OCI-LY1 (cell line): ENCODE measurements around the gene GPR108.

Experiments
- EZH2 ChIP-seq: fragments of 200-600 bp; sonication (generic), shearing (Covaris generic); IDR thresholded peaks from 2 replicates; pipeline ENCODE4 v1.8.0; 2017; ENCODE audit warnings: borderline replicate concordance, mixed run types, mild to moderate bottlenecking, antibody characterized with exemption, low read length, moderate library complexity, mixed read lengths
- TF ChIP-seq, protein P1 (sequence below): fragments of 200-600 bp; sonication (generic), shearing (Covaris generic); IDR thresholded peaks from 2 replicates; pipeline ENCODE4 v1.5.1; 2017; ENCODE audit warnings: mild to moderate bottlenecking, antibody characterized with exemption, low read length, moderate library complexity, mixed read lengths

DNA sequence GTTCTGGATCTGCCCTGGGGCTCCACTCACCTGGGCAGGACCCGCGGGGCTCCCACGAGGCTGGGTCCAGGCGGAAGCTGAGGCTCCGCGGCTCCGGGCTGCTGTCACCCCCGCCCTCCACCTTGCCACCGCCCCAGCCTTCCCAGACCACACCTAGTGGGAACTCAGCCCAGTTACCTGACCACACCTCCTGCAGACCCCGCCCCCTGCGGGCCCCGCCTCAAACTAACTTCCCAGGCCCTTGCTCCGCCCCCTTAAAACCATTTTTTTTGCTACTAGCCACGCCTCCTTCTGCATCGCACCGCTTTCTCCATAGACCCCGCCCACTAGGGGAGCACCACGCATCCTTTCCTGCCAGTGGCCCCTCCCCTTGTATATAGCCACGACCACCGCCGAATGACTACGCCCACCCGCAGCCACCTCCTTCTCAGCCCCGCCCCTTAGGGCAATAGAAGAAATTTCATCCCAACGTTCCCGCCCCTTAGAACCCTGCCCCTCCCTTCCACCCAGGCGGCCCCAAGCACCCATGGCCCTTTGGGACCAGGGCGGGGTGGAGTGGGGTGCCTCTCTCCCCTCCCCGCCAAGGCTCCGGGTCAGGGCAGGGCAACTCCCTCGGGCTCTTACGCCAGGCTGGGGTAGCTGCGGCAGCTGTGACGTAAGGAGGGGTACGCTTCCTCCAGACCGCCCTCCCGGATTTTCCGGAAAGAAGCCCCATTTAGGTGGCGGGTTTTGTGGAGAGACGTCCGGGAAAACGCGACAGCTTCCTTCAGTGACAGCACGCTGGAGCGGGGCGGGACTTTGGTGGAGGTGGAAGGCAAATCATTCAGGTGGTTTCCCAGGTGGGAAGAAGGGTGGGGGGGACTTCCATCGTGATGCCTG is 30.2 kb upstream of the GPR108 start, which contains the start of gene SH2D3A:
- TF ChIP-seq, protein P1, sequence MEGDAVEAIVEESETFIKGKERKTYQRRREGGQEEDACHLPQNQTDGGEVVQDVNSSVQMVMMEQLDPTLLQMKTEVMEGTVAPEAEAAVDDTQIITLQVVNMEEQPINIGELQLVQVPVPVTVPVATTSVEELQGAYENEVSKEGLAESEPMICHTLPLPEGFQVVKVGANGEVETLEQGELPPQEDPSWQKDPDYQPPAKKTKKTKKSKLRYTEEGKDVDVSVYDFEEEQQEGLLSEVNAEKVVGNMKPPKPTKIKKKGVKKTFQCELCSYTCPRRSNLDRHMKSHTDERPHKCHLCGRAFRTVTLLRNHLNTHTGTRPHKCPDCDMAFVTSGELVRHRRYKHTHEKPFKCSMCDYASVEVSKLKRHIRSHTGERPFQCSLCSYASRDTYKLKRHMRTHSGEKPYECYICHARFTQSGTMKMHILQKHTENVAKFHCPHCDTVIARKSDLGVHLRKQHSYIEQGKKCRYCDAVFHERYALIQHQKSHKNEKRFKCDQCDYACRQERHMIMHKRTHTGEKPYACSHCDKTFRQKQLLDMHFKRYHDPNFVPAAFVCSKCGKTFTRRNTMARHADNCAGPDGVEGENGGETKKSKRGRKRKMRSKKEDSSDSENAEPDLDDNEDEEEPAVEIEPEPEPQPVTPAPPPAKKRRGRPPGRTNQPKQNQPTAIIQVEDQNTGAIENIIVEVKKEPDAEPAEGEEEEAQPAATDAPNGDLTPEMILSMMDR, result no peak
- no peak for TF ChIP-seq EZH2
